Aortic smooth muscle cell (primary cell): ENCODE results near the gene YIPF7. TPM values are rescaled to one million over a fixed set of nuclear protein-coding genes. Genes with fewer than 3 reads are reported as not detected.

ENCODE experiments used
- total RNA-seq: library from RNA; depleted of rRNA; stranded (reverse); fragments of >200 nt; gene quantifications from 2 replicates; pipeline ENCODE4 v1.2.3, GENCODE V29; 2014

The YIPF7 gene
- total RNA-seq = 0.12 TPM in 1 of 2 replicates, not detected in the other

GRCh38 chr4:44651425-44651824, at the start of gene YIPF7:
Gene YIPF7, minus strand, starts transcription at chr4:44651625. Its CDS starts 1,525 bp downstream, at chr4:44650100.

GRCh38 chr4:44678094-44679041, 26.9 kb upstream of the YIPF7 start, which contains the start of gene GUF1:
Gene GUF1, plus strand, starts transcription at chr4:44678420. Its CDS starts 203 bp downstream, at chr4:44678623.

Other genes with a start within 250 kb of the YIPF7 start
- gene KCTD8, start 202.8 kb downstream of the YIPF7 start, total RNA-seq = 0.13 TPM in 1 of 2 replicates, not detected in the other
- gene GUF1, start 26.8 kb upstream of the YIPF7 start, total RNA-seq = 8.2 and 10.3 TPM in 2 replicates
- gene GNPDA2, start 74.9 kb upstream of the YIPF7 start, total RNA-seq = 25.7 and 26.8 TPM in 2 replicates